Dendritic cell treated with granulocyte-macrophage colony-stimulating factor and Interleukin-4, amounts not matched to agents 40 ng/mL and 50 ng/mL, for 4 days (primary cell): Measurements from ENCODE around the gene CA10.

Experiments
- H3K27ac Mint-ChIP-seq: one replicate; pipeline ENCODE4 v1.8.0; 2022; ENCODE audit warnings: mild to moderate bottlenecking, mixed read lengths
- H3K27me3 Mint-ChIP-seq: one replicate; pipeline ENCODE4 v1.8.0; 2022; ENCODE audit warnings: mild to moderate bottlenecking, mixed read lengths
- H3K36me3 Mint-ChIP-seq: one replicate; pipeline ENCODE4 v1.8.0; 2022; ENCODE audit warnings: low read depth, mixed read lengths
- H3K4me1 Mint-ChIP-seq: one replicate; pipeline ENCODE4 v1.8.0; 2022; ENCODE audit warnings: low read depth, mixed read lengths
- H3K4me3 Mint-ChIP-seq: one replicate; pipeline ENCODE4 v1.8.0; 2022; ENCODE audit warnings: mild to moderate bottlenecking, moderate library complexity, mixed read lengths
- H3K9me3 Mint-ChIP-seq: one replicate; pipeline ENCODE4 v1.8.0; 2022; ENCODE audit warnings: mixed read lengths
- intact Hi-C: fragments of 100-400 bp; cut with micrococcal nuclease; formaldehyde crosslinking; loops from one replicate; pipeline ENCODE4 v1.15.0; 2022

CA10 gene

DNA sequence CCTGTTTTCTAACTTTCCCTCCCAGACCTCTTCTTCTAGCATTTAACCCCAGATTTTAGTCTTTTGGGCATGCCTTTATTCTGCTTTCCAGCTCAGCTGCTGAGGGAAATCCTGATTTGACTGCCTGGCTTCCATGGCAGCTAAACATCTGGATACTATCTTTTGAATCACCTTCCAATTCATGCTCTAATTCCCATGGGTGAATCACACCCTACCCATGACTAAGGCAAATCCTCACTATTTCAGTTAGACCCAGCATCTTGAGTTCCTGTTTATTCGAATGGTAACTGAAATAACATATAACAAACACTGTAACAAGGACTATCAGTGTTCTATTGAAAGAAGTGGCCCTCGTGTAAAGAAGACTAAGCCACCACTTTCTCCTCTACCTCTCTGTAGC lies 29.8 kb downstream of the CA10 start:
- Mint-ChIP-seq H3K27ac (no peak overlapping the region), H3K27me3 (no peaks in the 10 kb centered on the region), H3K4me3 (no peak overlapping the region), H3K9me3 (peaks cover 10% of the 10 kb centered on the region), H3K36me3 (no peaks in the 10 kb centered on the region), H3K4me1 (no peaks in the 10 kb centered on the region)
- intact Hi-C loops: no loop called here

DNA sequence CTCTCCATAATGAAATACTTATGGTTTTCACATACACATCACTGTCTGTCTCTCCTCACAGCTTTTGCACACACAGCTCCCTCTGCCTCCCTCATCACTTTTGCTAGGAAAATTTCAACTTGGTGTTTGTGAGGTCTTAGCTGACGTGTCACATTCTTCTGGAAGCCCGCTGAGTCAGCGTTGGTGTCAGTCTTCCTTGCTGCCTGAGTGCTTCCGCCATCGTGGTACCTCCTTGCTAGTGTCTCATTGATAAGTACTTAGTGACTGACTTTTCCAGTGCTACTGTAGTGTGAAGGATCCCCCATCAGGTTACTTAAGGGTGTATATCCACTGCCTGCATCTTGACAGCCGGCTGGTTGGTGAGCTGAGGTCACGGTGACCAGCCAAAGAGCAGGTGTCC lies 33.5 kb downstream of the CA10 start:
- no peaks in the 10 kb centered on the region for H3K4me1 Mint-ChIP-seq
- no peak overlapping the region for H3K27ac Mint-ChIP-seq
- H3K9me3 Mint-ChIP-seq: peaks cover 10% of the 10 kb centered on the region
- intact Hi-C loops: no loop called here
- H3K27me3 Mint-ChIP-seq: no peaks in the 10 kb centered on the region
- H3K36me3 Mint-ChIP-seq: no peaks in the 10 kb centered on the region
- H3K4me3 Mint-ChIP-seq: no peak overlapping the region

DNA sequence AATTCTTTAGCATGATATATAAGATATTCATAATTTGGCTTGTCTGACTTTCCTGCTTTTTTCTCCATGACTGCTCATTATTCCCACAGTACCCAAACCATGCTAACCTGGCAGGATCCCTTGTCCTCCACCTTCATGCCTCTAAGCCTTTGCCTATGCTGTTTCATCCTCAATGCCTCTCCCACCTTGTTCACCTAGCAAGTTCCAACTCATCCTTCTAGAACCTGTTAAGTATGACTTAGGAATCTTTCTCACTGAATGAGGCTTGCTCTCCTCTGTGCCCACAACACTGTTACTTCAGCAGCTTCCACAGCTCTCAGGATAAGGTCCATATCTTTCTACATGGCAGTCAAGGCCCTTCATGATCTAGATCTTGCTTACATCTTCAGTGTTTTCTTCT lies 34.0 kb downstream of the CA10 start:
- Mint-ChIP-seq H3K4me1 (no peaks in the 10 kb centered on the region), H3K4me3 (no peak overlapping the region), H3K27me3 (no peaks in the 10 kb centered on the region), H3K9me3 (peaks cover 10% of the 10 kb centered on the region), H3K27ac (no peak overlapping the region), H3K36me3 (no peaks in the 10 kb centered on the region)
- intact Hi-C loops: no loop called here

DNA sequence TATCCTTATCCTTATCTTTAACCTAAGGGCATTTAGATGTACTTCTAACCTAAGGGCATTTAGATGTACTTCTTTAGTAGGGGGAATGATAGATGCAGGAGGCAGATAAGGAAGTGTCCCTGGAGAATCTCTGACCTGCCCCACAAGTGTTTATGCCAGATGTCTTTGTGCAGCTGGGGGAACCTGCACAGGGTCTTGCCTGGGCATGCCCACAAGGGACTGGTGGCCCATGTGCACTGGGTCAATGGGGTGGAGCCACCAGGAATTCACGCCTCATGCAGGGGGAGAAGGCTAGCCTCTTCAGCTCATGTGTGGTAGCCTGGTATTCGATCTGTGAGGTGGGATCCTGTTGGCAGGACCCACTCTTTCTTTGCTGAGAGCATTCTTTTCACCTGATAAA lies 38.0 kb downstream of the CA10 start:
- Mint-ChIP-seq H3K4me1 (no peaks in the 10 kb centered on the region), H3K4me3 (no peak overlapping the region), H3K27me3 (no peaks in the 10 kb centered on the region), H3K27ac (no peak overlapping the region), H3K36me3 (no peaks in the 10 kb centered on the region), H3K9me3 (no peaks in the 10 kb centered on the region)
- intact Hi-C loops: no loop called here

DNA sequence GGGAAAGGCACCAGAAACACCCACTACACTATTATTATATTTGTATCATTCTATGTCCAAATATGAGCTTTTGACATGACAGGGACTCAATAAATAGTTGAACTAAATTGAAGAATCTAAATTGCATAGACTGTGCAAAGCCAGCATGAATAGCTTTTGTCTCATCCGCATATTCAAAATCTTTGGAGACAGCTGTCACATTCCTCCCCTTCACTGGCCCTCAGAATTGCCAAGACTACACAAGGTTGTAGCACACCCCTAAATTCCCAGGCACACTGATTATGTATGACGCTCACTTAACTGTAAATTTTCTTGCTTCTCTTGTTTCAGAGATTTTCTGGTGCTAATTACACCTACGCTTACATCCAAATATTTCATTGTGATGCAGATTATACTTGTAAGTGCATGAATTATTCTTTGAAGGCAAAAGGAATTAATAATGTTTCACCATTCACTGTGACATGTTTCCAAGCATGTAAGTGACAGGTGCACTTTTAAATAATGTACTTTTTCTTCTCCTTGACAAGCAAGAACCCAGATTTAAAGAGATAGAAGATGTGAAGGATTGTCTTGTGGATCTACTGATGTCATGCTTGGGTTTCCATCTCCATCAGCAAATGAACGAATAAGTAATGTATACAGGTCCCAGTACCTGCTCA lies 47.5 kb downstream of the CA10 start:
- intact Hi-C loops: no loop called here
- H3K27me3 Mint-ChIP-seq: no peaks in the 10 kb centered on the region
- H3K9me3 Mint-ChIP-seq: no peaks in the 10 kb centered on the region
- H3K4me1 Mint-ChIP-seq: no peaks in the 10 kb centered on the region
- no peaks in the 10 kb centered on the region for H3K36me3 Mint-ChIP-seq
- H3K4me3 Mint-ChIP-seq: no peak overlapping the region
- H3K27ac Mint-ChIP-seq: no peak overlapping the region

DNA sequence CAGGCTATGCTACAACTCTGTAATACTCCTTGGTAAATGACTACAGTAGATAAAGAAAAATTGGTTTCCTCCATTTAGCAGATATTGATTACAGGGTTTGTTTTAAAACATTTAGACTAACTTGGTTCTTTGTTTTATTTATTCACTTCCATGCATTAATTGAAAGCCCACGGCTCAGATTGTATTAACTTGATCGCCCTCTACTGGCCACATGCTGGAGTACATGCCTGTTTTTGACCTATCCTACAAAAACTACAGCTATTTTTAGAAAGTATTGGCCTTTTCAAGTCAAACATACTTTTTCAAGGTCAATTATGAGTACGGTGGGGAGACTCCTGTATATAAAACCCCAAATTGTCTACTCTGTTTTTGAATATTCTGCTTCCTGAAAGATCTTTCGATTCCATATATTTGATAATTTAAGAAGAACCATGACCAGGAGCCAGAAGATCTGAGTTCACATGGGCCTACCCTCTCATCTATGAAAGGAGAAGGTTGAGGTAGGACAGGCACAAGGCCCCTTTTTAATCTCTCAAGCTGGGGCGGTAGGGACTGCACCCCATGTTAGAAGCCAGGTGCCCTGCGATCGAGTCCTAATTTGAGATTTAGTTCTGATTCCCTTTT lies 51.8 kb downstream of the CA10 start:
- Mint-ChIP-seq H3K4me3 (no peak overlapping the region), H3K36me3 (no peaks in the 10 kb centered on the region), H3K4me1 (no peaks in the 10 kb centered on the region), H3K27ac (no peak overlapping the region), H3K27me3 (no peaks in the 10 kb centered on the region), H3K9me3 (no peaks in the 10 kb centered on the region)
- intact Hi-C loops: loop anchor here (5.0 kb wide), 1 partner anchor 734 kb away; no protein-coding TSS in a partner anchor

DNA sequence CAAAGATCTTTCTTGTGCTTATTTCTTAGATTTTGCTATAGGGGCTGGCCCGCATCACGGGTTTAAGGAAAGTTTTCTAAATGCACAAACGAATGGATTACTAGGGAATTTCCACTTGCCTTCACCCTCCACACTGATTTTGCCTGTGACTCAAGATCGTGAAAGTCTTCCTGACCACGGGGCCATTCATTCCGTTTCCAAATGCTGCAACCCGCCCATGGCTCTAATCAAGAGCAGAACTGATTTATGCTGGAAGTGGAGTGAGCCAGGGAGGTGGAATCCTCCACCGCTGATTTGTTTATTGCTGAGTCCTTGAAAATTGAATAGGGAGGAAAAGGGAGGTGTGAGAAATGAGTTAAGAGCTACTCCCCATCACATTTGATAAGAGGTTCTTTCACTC lies 52.4 kb downstream of the CA10 start:
- intact Hi-C loops: loop anchor here (5.0 kb wide), 1 partner anchor 734 kb away; no protein-coding TSS in a partner anchor
- Mint-ChIP-seq H3K27me3 (no peaks in the 10 kb centered on the region), H3K4me3 (no peak overlapping the region)

DNA sequence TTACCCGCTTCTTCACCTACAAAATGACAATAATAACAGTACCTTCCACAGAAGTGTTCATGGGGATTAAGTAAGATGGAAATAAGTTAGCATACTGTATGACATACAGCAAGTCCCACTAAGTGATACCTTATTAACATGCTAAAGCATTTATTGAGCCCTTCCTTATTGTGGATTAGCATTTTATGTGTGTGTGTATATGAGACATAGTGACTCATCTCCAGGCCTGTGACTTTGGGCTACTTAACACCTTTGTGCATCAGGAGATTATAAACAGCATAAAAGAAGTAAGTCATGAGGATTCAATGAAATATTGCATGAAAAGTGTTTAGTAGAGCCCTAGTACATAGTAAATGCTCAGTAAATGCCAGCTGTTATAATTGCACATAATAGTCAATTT lies 52.9 kb downstream of the CA10 start:
- Mint-ChIP-seq H3K9me3 (no peaks in the 10 kb centered on the region), H3K27ac (no peak overlapping the region), H3K36me3 (no peaks in the 10 kb centered on the region), H3K4me1 (no peaks in the 10 kb centered on the region), H3K4me3 (no peak overlapping the region), H3K27me3 (no peaks in the 10 kb centered on the region)
- intact Hi-C loops: loop anchor here (5.0 kb wide), 1 partner anchor 733 kb away; no protein-coding TSS in a partner anchor

More for the DNA sequence above, 52.4 kb downstream of the CA10 start:
- H3K9me3 Mint-ChIP-seq: no peaks in the 10 kb centered on the region
- no peak overlapping the region for H3K27ac Mint-ChIP-seq
- H3K4me1 Mint-ChIP-seq: no peaks in the 10 kb centered on the region
- H3K36me3 Mint-ChIP-seq: no peaks in the 10 kb centered on the region

DNA sequence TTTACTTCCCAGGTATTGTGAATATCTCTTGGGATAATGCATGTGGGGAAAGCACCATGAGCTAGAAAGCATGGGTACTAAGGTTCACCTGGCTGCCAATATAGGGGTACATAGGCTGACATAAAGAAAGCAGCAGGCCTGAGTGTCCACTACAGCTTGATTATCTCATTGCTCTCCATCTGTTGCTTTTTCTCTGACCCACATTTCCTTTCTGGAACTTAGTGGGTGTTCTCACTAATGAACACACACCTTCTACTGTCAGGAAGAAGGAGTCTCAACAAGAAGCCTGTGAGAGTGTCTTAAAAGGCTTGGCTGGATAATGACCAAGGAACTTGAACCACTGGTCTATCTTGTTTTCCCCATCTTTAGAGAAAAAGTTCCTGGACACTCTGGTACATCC lies 62.5 kb downstream of the CA10 start:
- Mint-ChIP-seq H3K4me3 (no peak overlapping the region), H3K9me3 (no peaks in the 10 kb centered on the region), H3K36me3 (no peaks in the 10 kb centered on the region), H3K4me1 (no peaks in the 10 kb centered on the region), H3K27ac (no peak overlapping the region), H3K27me3 (no peaks in the 10 kb centered on the region)
- intact Hi-C loops: no loop called here

DNA sequence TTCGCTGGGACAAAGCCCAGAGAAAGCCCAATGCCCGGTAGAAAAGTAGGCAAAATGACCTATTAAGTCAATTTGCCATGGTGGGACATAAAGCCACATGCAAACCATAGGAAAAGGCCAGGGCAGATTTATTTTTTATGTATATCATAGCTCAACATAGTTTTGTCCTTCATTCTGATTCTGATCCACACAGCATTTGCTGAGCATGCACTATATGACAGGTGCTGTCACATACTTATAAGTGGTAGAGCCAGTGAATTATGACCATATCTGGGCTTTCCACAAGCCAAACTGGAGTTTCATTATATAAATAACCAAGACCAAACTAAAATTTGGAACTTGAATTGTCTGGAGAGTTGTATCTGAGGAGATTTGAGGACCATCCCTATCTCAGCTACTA lies 74.3 kb downstream of the CA10 start:
- no peaks in the 10 kb centered on the region for H3K27me3 Mint-ChIP-seq
- intact Hi-C loops: no loop called here
- peaks cover 5% of the 10 kb centered on the region for H3K9me3 Mint-ChIP-seq
- H3K4me3 Mint-ChIP-seq: no peak overlapping the region
- no peaks in the 10 kb centered on the region for H3K4me1 Mint-ChIP-seq
- no peaks in the 10 kb centered on the region for H3K36me3 Mint-ChIP-seq
- no peak overlapping the region for H3K27ac Mint-ChIP-seq

DNA sequence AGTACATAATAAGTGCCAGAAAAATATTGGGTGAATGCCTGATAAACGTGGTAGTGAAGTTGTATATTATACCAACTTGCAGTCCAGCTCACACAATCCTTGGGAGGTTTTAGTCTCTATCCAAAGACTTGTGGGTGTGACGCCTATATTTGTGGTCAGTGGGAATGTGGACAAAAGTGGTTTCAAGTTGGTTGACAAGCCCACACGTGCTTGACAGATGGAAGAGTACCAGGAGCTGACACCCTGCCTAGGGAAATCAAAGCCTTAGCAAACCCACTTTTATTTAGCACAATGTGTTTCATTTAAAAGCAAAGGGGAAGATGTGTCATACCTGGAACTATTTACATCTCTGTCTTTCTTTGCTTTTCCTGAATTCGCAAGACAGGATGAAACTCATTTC lies 79.0 kb downstream of the CA10 start:
- Mint-ChIP-seq H3K36me3 (no peaks in the 10 kb centered on the region), H3K4me3 (no peak overlapping the region), H3K9me3 (peaks cover 14% of the 10 kb centered on the region), H3K27ac (no peak overlapping the region), H3K27me3 (no peaks in the 10 kb centered on the region), H3K4me1 (no peaks in the 10 kb centered on the region)
- intact Hi-C loops: no loop called here

DNA sequence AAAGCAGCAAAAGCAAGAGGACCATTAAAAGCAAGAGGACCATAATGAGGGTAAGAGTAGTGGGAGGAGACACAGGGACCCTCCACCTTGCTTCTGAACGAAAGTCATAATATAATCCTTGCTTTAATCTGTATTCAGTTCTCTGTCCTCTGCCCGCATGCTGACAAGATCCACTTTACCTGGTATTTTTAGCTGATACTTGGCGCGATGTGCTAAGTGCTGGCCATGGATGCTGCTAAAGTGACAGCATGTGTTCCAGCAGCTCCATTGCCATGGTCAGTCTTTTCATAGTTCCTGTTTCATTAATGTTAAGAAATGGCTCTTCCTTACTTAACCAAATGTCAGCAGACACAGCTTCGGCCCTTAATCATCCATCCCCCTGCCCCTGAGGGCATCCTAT lies 86.8 kb downstream of the CA10 start:
- Mint-ChIP-seq H3K9me3 (peaks cover 10% of the 10 kb centered on the region), H3K4me3 (no peak overlapping the region), H3K27ac (no peak overlapping the region), H3K27me3 (no peaks in the 10 kb centered on the region), H3K36me3 (no peaks in the 10 kb centered on the region), H3K4me1 (no peaks in the 10 kb centered on the region)
- intact Hi-C loops: no loop called here

DNA sequence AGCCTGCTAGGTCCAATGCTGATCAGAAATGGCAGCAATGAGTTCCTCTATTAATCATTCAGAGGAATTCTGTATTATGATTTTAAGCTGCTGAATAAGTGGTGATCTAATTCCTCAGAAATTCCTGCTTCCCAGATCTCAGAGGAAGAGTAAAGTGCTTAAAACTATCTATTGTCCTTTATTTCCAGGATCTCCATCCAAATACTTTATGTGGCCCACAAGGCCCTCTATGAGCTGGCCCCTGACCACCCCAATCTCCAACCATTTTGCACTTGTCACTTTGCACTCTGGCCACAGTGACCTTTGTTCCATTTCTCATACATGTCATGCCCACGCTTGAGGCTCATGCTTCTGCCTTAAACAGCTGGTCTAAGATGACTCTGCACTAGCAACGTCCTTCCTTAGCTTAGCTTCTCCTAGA lies 93.7 kb downstream of the CA10 start:
- Mint-ChIP-seq H3K27me3 (no peaks in the 10 kb centered on the region), H3K36me3 (no peaks in the 10 kb centered on the region), H3K4me3 (no peak overlapping the region), H3K9me3 (peaks cover 26% of the 10 kb centered on the region), H3K27ac (no peak overlapping the region), H3K4me1 (no peaks in the 10 kb centered on the region)
- intact Hi-C loops: no loop called here

DNA sequence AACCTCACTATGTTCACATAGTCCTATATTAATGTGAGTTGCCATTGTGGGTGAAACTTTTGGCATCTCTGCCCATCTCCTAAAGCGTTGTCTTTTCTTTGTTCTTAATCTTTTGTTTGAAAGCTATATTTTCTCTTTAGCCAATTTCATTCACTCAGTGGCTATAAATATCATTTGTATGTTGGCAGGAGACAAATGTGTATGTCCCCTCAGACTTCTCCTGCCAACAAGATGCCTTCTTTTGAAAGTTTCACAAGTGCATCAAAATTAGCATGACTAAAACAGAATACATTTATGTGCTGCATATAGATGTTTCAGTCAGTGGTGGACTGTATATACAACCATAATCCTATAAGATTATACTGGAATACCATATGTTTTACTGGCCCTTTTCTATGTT lies 109.0 kb downstream of the CA10 start:
- Mint-ChIP-seq H3K4me1 (no peaks in the 10 kb centered on the region), H3K27ac (no peak overlapping the region), H3K27me3 (no peaks in the 10 kb centered on the region), H3K36me3 (no peaks in the 10 kb centered on the region), H3K9me3 (peaks cover 28% of the 10 kb centered on the region), H3K4me3 (no peak overlapping the region)
- intact Hi-C loops: no loop called here

DNA sequence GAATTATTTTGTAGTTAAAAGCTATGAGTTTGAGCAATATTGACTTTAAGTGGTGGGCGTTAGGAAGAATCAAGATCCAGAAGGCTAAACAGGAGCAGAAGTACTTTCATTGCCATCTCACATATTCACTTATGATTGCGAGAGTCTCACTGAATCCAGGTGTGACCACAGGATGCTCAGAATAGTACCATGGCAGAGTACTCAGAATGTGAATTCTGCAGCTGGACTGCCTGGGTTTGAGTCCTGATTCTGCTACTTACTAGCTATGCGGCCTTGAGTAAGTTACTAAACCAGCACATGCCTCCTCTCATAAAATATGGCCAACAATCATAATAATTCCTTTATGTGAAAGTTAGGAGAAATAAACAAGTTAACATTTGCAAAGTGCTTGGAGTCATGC lies 109.5 kb downstream of the CA10 start:
- Mint-ChIP-seq H3K4me1 (no peaks in the 10 kb centered on the region), H3K27me3 (no peaks in the 10 kb centered on the region), H3K36me3 (no peaks in the 10 kb centered on the region), H3K27ac (no peak overlapping the region), H3K9me3 (peaks cover 24% of the 10 kb centered on the region), H3K4me3 (no peak overlapping the region)
- intact Hi-C loops: no loop called here
